ENCODE results near the gene FAM131B.

FAM131B gene

DNA sequence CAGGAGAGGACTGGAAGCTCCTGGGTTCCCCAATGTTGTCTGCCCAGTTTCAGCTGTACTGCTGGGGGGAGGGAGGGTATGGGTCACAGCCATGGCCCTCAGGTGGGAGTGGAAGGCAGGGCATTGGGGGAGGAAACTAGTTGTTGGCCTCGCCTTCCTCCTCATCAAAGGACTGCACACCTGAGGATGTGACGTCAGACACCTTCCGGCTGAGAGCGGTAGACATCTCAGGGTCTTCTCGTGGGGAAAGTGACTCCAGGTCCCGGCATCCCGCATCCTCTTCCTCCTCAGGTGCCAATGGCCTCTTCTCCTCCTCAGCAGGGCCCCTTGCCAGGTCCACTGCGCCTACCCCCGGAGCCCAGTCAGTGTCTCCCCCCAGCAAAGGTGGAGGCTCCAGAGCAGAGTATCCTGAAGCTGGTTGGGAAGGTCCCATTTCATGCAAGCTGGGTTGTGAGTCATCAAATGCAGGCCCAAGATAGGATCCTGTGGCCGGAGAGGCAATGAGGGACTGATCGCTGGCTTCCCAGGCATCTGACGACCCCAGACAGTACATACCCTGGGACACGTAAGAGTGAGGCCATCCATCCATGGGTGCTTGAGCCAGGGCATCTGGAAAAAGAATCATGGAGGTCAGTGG, 6.0 kb downstream of the FAM131B start:
- no peak for DNase-seq

DNA sequence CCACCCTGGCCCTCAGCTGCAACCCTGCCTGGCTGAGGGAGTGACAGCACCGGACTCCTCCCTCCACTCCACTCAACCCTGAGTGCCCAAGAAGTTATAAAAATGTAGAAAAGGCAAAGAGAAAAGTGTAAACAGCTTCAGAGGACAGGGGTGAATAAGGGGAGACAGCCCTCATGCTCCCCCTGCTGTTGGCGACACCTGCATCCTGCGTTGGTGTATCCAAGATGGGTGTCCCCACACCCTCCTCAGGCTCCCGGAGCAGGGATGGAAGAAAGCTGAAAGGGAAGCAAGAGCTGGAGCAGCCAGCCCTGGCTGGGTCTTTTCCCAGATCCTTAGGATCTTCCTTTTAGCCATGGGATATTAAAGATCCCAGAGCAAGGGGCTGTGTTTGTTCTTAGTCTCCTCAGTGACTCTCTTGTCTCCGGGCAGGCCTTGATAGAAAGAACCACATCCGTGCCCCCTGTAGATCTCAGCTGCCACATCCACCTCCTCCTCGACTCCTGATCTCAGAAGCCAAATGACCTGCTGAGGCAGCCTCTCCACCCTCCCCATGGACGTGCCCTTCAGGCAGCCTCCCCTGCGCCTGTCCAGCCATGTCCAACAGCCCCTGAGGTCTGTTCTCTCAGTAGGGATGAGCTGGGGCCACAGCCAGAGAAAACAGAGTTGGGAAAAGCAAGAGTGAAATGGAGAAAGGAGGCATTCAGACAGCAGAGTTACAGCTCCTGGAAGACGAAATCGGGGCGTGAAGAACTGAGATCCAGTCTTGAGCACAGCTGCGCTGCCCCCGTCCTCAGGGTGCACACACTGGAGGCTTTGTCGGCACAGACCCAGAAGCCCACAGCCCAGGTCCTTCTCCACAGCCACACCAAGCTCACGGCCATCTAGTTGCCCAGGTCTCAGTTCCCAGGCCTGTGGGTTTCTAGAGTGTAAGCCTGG, 6.8 kb downstream of the FAM131B start:
- DNase-seq, result no peak

DNA sequence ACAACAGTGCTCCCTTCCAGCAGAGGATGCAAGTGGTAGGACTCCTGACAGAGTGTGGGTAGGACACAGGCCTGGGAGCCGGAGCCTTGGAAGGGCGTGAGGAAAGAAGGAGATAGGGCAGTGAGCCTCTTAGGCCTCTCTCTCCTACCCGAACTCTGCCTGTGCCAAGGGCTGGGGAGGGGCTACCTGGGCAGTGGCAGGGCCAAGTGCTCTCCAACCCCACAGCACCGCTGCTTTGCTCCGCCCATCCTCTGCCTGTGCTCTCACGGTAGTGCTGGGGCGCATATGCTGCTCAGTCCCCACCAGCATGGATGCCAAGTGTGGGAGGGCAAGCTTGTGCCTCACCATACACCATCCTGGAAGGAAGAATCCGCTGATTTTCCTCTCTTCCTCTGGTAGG, 7.5 kb downstream of the FAM131B start:
- no peak for DNase-seq

DNA sequence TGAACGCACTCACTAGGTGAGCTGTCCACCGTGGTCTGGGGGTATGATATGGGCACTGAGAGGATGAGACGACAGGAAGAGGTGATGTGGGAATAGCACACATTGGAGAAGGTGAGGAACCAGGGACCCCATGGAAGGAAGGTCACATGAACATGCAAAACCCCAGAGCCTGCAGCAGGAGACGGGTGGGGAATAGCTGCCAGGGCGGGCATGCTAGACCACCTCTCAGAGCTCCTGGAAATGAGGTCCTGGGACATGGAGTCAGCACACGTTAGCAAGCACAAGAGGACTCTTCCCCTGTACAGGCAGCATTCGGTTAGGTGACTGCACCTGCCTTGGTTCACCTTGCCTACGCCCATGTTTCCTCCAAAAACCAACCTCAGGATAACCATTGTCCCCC, 8.1 kb downstream of the FAM131B start:
- DNase-seq, result no peak

DNA sequence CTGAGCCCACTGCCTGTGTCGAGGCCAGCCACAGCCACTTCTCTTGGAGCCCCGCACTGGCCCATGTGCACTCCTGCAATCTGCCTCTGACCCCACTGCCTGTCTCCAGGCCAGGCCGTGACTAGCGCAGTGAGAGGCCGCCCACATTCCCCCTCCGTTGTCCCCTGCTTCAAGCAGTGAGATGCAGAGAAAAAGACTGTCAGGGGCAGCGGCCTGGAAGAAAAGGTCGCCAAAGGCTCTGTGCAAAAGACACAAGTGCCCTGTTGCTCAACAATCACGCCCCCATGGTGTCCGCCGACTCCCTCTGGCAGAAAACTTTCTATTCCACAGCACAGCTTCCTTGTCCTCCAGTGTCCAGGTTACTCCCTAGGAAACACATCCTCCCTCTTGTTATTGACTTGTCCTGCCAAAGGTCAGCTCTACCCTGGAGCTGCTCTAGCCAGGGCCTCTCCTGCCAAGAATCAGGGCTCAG, 9.9 kb downstream of the FAM131B start:
- no peak for DNase-seq

DNA sequence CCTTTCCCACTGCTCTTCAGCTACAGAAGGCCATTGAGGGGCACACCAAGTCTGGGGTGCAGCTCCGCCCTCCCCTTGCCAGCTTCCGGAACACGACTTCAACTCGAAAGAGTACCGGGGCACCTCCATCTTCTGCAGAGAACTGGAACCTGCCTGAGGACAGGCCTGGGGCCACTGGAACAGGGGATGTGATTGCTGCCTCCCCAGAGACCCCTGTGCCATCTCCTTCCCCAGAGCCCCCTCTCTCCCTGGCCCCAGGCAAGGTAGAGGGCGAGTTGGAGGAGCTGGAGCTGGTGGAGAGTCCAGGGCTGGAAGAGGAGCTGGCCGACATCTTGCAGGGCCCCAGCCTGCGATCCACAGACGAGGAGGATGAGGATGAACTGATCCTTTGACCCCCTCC, 10.9 kb downstream of the FAM131B start:
- no peak for DNase-seq

DNA sequence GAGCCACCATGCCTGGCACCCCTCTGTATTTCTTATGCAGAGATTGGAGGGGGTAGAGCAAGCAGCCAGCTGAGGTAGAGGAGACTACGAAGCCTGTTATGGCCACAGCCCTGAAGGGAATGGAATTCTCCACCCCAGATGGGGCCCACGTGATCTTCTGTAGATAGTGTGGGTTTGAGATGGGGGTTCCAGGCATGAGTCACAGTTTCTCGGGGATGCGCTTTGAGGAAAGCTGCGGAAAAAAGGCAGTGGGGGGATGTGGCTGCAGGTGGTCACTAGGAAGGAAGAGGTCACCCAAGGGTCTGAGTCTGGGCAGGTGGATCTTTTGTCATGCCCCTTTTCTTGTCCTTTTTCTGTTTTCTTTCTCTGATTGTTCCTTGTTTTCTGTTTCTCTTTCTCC, 11.5 kb downstream of the FAM131B start:
- no peak for DNase-seq

DNA sequence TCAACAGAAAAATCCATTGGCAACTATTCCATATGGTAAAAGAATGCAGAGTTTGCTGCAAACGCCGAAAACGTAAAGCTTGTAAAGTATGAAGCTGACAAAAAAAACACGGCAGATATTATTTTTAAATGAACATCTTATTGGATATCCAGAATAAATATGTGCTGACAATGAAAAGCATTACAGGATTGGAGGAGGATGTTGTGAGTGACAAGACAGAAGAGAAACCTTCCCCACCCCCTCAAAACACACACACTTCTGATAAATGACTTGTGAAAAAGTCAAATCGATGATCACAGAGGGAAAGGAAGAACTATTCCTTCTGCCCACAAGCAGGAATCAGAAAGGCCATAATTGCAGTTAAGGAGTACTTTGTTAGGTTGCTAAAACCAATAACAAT, 14.6 kb downstream of the FAM131B start:
- DNase-seq, result no peak

DNA sequence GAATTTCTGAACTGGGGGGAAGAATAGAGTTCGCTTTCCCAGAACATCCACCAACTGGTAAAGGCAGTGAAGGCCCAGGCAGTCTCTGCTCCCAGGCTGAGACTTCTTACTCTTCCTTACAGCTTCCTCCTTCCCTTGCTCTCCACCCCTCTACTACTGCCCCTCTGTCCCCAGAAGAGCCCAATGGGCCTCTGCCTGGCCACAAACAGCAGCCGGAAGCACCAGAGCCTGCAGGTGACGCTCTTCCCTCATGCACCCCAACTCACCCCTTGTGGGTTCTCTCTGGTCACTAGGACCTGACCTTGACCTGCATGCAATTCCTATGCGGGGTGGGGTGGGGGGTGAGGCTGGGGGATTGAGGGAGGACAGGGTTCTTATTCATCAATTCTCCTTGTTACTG, 16.5 kb downstream of the FAM131B start:
- no peak for DNase-seq

DNA sequence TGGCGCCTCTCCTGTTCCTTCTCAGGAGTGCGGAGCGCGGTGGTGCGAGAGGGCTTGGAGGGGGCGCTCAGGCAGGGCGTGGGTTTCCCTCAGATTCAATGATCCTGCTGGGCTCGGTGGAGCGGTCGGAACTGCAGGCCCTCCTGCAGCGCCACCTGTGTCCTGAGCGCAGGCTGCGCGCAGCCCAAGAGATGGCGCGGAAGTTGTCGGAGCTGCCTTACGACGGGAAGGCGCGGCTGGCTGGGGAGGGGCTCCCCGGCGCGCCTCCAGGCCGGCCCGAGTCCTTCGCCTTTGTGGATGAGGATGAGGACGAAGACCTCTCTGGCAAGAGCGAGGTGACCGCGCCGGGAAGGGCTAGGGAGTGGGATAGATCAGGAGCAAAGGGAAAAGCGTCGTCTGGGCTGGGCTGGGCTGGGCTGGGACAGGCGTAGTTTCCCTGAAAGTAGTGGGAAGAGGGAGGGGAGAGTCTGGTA, 17.0 kb downstream of the FAM131B start:
- peak; percentile 84 for DNase-seq

DNA sequence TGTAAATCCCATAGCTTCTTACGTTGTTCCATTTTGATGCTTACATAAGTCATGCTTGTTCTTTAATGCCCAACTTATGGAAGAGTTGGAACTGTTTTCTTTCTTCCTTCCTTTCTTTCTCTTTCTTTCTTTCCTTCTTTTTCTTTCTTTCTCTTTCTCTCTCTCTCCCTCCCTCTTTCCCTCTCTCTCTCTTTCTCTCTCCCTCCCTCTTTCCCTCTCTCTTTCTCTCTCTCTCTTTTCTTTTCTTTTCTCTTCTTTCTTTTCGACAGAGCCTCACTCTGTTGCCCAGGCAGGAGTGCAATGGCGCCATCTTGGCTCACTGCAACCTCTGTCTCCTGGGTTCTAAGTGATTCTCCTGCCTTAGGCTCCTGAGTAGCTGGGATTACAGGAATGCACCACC, 18.9 kb downstream of the FAM131B start:
- DNase-seq, result no peak

DNA sequence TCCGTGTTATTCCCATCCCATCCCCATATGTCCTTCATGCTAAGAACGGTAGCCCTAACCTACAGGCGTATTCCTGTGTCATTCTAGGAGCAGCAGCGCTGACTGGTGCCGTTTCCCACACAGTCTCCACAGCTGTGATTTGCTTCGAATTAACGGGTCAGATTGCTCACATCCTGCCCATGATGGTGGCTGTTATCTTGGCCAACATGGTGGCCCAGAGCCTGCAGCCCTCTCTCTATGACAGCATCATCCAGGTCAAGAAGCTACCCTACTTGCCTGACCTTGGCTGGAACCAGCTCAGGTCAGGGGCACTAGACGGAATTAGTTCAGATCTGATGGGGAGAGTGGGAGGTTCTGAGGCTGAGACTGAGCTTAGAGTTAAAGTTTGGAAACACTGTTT, 20.7 kb downstream of the FAM131B start:
- peak; percentile 26 for DNase-seq

DNA sequence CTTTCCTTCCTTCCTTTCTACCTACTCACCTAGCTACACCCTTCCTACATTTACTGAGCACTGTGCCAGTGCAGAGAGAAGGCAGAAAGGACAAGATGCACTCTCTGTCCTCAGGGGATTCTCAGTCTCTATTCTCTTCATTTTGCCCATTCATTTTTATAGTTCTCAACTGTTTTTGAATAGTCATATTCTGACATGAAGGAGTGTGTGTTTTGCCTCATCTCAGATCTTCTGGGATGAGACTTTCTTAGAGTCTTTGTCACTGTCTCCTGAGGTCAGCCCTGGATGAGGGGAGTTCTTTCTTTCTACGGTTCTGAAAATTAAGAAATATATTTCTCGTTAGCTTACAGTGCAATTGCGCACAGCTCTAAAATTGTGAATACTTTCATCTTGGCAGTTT, 25.3 kb downstream of the FAM131B start:
- no peak for DNase-seq

DNA sequence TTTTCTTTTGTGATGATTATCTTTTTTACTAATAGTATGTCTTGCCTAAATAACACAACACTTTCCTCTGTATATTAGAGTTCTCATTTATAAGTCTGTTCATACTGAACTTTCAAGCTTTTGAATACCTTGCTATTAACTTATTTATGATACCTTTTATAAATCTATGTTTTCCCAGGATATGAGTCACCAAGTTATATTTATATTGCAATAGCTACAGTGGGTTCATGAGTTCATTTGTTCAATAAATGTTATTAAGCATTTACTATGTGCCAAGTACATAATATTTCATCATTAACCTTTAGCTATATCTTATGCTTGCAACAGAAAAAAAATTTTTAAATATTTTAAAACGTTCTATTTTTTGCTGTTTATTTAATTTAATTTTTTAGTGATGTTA, 28.3 kb downstream of the FAM131B start:
- no peak for DNase-seq

DNA sequence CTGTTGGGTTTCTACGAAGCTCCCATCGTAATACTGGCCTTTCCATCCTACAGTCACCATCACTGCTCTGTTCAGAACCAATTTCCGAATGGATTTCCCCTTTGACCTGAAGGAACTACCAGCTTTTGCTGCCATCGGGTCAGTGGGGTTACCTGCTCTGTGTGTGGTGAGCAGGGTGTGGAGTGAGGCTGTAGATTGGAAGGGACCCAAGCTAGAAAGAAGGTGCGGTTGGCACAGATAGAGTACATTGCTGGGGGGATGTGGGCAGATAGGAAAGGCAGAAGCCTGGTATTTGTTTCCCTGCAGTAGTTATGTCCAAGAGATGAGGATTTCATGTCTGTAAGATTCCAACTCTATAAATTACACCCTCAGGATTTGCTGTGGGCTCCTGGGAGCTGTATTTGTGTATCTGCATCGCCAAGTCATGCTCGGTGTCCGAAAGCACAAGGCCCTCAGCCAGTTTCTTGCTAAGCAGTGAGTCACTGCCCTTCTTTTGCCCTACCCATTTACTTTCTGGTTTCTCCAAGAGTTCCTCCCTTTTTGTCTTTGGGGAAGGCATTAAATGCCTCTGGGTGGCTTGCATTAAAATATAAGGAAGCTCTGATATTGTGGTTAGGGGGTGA, 31.2 kb downstream of the FAM131B start:
- no peak for DNase-seq

DNA sequence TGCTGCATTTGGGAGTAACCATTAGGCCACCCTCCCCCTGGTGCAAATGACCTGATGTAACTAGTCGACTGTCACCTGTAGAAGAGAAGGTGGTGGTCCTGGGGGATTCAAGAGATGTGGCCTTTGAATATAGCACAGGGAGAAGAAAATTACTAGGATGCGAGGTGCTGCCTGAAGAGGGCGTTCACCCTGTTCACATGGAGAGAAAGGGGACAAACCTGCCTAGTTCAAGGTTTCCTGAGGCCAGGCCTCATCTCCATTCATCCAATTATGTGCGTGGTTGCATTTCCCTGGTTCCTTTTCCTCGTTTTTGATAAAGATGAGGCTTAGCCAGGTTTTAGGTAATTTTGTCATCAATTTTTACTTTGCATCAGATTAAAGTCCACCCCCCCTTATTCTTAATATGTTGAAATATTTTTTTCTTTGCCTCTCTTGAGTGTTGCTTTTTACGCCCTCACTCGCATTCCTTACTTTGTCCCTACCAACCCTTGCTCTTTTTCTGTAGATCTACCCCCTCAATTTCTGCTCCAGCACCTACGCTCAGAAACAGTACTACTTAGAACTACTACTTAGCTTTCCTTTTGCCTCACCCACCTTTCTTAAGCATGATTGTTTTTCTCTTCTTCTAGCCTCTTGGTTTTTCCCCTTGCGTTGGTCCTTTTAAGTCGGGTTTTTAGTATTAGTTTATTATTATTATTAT, 32.9 kb downstream of the FAM131B start:
- DNase-seq, result no peak

DNA sequence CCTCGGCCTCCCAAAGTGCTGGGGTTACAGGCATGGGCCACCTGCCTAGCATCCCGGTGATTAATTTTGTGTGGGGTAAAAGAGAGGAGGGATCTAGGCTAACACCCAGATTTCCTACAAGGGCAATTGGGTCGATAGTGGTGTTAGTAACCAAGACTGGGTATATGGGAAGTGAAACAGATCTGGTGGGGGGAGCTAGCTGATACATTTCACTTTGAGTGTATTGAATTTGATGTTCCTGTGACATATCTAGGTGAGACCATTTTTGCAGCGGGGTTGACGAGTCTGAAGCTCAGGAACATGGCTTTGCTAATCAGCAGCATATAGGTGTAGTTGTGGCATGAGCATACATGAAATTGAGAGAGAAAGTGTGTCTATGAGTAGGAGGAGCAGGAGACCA, 34.6 kb downstream of the FAM131B start:
- no peak for DNase-seq

DNA sequence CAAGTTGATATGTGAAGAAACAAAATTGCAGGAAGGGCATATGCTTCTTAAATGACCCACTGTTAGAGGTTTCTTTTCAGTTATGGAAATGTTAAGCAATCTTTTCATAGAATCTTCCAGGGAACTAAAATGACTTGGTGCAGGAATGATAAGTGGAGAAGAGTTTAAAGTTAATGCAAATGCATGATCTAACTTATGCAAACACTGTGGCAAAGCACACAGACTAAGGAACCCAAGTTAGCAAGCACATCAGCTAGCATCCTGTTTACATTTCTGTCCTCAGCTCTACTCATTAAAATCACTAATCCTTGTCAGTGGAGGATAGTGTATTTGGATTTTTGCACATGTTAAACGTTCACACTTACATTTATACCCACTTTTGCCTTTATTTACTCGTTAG, 37.3 kb downstream of the FAM131B start:
- no peak for DNase-seq

DNA sequence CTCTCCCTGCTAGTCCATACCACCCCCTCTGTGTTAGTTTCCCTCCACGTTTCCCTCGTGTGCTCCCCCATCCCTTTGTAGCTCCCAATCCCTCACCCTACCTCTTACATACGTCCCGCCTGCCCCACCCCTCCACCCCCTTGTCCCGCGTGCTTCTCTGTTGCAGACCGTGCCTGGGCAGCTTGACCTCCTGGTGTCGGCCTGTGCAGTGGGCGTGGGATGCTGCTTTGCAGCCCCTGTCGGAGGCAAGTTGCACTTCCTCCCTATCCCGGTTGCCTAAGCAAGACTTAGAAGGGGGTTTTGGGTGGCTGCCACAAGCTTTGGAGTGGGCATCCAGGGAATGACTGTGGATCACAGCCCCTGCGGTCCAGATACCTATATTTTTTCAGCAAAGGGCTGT, 38.9 kb downstream of the FAM131B start:
- no peak for DNase-seq

DNA sequence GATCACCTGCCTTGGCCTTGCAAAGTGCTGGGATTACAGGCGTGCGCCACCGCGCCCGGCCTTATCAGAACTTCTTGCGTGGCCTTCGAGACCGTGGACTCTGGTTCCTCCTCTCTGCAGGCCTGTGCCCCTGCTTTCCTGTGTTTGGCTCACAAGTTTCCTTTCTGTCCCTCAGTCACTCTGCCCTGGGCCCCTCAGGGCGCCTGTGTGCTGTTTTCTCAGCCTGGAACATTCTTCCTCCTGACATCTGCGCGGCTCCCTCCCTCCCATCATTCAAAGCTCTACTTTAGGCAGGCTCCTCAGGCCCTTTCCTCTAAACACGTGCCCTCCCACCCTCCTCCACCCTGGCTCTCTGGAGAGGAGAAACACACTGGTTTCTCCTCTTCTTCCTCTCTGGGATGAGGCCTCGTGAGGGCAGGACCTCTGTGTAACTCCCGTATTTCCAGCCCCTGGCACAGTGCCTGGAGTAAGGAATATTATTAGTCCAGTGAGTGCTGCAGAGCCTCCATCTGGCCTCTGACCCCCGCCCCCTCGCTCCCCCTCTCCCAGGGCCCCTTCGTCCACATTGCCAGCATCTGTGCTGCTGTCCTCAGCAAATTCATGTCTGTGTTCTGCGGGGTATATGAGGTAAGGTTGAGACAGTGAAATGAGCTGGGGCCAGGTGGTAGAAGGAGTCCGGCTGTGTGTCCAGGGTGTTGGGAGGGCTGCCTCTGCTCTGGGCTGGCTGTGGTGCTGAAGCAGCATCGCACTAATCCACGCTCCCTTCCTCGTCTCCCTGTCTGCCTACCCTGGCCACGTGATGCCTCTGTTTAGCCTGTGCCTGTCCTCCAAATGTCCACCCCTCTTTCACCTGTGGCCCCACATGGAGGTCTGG, 39.5 kb downstream of the FAM131B start:
- DNase-seq, result no peak

DNA sequence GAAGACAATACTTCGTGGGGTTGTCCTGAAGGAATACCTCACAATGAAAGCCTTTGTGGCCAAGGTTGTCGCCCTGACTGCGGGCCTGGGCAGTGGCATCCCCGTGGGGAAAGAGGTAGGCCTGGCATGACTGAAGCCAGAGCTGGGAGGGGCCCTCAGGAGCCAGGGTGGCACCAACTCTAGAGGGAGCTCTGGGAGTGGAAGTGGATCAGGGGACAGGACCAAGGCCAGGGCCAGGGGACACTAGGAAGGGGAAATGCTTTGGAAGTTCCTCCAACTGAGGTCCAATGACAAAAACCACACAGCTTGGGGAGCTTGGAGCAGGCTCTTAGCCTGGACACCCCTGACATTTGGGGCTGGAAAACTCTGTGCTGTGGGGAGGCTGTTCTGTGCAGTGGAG, 40.8 kb downstream of the FAM131B start:
- DNase-seq, result no peak

DNA sequence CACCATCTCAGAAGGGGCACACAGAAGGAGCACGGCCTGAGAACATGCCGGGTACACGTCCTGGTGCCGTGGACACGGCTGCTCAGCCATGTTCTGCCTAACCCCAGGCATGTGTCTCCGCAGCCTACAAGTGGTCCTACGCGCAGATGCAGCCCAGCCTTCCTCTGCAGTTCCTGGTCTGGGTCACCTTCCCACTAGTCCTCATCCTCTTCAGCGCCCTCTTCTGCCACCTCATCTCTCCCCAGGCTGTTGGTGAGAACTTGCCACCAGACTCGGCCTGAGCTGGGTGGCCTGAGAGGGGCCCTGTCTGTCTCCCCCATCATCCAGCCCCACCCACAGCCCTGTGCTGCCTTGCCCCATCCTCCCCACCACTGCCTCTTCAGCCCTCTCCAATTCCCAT, 41.3 kb downstream of the FAM131B start:
- no peak for DNase-seq
